Superior temporal gyrus (tissue), 1 donor: ENCODE results near the gene TRPC1.

Source experiments
- DNase-seq: peaks from one replicate; pipeline ENCODE4 v3.0.0-alpha.2; 2016; ENCODE audit errors: extremely low spot score

Gene TRPC1

DNA sequence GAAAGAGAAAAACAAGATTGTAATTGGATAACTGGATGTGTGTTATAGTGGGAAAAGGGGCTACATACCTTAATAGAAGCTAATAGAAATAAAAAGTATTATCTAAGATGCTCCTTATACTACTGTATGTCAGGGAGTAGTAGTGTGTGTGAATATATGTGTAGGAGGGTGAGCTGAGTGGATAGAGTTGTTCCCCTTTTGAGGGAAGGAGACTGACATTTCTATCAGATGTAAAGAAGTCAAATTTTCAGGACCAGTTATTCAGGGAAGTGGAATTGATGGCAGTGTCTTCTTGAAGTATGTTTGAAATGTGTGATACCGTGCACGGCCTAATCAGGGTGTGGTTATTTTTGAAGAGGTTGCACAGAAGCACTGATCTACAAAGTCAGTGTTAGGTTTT lies 116.0 kb downstream of the TRPC1 start:
- no peak for DNase-seq

DNA sequence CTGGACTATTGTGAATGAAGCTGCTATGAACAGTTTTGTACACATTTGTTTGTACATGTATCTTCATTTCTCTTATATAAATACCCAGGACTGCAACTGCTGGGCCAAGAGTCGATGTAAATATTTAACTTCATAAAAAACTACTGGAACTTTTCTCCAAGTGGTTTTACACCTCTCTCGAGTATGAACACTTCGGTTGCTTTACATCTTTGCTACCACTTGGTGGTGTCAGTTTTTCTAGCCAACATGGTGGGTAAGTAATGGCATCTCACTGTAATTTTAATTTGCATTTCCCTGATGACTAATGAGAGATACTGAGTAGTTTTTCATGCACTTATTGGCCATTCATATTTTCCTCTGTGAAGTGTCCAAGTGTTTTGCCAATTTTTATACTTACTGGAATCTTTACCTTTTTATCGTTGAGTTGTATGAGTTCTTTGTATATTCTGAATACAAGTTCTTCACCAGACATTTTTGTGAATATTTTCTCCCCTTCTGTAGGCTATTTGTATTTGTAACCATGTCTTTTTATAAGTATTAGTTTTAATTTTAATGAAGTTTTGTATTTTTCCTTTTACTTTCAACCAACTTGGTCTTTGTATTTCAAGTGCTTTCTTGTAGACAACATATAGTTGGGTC lies 120.6 kb downstream of the TRPC1 start:
- DNase-seq, result no peak

DNA sequence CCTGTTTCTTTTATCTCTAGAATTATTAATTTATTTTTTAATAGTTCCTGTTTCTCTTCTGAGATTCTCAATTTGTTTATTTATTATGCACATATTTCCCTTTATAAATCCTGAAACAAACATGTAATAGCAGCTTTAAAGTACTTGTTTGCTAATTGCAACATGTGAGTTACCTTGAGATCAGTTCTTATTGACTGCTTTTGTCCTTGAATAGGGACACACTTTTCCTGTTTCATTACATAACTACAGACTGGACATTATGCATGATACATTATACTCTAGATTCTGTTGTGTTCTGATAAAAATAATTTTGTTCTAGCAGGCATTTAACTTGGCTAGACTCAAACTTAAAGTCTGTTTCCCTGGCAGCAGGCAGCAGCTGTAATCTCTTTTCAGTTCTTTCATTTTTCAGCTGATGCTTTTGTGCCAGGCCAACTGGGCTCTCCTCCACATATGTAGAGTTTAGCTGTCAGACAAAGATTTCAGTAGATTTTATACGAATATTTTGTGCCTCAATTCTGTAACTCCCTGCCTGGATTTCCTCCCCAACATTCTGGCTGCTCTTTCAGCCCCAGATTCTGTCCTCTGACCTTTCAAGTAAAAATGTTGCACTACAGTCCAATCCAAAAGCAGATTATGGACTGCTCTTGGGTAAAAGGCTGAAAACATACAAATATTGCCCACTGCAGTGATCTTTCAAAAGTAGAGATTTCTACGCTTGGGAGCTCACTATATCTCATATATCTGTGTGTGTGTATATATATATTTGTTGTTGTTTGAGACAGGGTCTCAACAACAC lies 123.1 kb downstream of the TRPC1 start:
- DNase-seq, result peak; percentile 48

DNA sequence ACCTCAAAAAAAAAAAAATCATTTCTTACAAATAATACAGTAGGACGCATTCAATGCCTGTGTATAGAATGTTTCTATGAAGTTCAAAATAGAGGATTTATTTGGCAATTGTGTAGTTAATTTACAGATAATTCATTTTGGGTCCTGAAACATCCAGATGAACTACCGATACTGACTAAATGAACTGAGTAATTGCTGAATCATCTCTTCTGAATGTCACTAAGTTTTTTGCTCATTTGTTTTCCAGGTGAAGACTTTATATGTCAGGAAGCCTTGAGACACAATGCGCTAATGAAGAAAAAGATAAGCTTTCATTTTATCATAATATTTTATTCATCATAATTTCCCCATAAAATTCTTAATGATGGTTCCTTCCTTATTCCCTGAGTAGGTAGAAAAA lies 125.3 kb downstream of the TRPC1 start:
- DNase-seq, result no peak

DNA sequence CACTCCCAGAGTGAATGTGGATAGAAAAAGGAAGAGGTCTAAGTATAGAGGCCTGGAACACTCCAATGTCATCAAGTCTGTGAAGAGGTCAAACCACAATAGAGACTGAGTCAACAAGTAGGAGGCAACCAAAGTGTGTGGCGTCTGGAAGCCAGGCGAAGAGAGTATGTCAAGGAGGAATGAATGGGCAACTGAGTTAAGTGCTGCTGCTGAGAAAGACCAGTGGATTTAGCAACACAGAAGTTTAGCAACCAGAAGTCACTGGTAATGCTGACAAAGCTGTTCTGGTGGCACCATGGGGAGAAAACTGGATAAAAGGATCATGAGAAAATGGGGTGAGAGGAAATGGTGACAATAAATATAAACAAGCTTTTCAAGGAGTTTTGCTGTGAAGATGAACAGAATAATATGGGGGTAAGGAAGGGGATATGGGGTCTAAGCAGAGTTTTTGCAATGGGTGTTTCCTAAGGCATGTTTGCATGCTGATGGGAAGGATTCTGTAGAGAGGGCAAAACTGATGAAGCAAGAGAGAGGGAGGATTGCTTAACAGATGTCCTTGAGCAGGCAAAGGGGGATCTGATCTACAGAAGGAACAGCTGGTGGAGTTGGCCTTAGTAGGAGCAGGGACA lies 126.7 kb downstream of the TRPC1 start:
- no peak for DNase-seq

DNA sequence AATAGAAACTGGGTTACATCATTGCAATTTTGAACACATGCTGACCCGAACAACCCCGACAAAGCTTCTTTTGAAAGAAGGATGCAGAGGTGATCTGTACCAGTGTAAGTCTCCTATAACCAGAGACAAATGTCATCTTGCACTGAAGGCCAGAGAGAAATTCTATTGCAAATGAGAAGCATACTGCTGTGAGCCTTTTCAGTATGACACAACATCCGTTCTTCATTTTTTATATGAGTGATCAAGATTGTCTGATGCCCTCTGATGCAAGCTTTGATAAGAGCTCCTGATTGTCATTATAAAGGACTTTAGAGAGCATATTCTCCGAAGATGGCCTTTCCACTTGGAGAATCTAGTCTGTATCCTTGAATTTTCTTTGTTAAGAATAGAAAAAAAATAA lies 128.2 kb downstream of the TRPC1 start:
- DNase-seq, result no peak

DNA sequence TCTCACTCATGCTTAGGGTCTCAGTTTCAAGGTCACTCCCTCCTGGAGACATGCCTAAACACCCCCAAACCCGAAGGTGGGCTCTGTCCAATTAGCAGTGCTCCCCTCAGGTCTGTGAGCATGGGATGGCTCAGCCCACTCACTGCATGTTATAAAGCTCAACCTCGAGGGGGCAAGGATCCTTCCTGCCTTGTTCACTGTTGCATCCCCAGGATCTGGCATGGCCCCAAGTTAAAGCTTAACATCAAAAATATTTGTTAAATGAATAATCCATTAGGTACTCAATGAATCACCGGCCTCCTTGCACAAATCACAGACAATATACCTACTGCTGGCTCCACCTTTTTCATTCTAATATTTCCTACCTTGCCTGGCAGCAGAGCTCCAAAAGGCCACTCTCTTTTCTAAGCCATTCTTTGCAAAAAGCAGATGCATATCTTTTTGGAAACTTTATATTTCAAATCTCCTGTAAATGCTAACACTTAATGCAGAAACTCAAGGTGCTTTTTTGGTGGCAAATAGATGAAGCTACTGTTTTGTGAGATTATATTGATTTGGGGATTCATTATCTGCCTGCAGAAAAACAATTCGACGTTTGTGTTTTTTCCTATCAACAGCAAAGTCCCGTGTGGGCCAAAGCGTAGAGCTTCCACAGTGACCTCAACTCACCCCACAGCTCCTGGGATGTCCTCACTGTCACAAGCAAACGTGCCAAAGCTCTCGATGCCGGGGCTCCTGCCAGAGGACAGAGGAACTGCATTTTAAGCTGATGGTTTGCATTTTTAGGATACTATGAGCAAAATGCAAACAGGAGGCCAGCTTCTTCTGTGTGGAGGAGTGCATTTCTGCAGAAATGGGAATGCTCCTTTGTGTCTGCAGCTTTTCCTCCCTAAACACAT lies 129.7 kb downstream of the TRPC1 start:
- no peak for DNase-seq

DNA sequence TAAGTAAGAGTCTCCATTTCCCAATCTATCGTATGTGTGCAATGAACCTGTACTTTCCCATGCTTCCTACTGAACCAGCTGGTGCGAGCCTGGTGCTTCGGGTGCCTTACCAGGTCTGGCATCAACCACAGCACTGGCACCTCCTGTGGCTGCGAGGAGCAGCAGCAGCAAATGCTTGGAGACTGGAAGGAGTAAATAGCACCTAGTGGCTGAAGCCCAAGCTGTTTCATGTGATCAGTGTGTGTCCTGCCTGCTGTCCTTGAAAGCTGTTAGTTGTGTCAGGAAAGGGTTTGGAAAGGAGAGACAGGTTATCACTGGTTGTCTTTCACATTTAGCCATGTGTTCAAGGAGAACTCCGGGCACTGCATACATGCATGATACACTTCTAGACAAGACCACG lies 133.2 kb downstream of the TRPC1 start:
- DNase-seq, result peak; percentile 32
